ENCODE data around the gene TSPAN9. TPM values are rescaled to one million over a fixed set of nuclear protein-coding genes. Genes with fewer than 3 reads are reported as not detected.

TSPAN9 gene
- total RNA-seq, 1 experiment from 2014 or later, result 7.7 TPM

DNA sequence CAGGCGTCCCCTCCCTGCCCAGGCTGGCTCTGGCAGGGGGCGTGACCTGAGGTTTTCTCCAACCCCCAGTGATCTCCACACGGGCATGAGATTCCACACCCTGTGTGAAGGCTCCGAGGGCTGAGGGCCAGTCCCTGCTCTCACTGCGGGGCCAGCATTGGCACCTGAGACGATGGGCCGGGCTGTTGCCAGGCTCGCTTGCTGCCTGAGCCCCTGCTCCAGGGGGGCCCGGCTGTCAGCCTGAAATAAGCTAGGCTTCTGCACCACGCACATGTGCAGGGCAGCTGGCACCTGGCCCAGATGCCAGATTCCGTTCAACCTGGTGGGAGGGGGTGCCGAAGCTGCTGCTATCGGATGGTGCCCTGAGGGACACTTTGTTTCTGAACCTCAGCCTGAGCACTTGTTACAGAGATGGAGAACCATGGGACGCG is 217.3 kb downstream of the TSPAN9 start:
- in situ Hi-C loops (cut with HindIII; ENCODE audit: low pct_unique_long_range_greater_than_20kb, low sequenced_read_pairs), result no loop called here
- no peak overlapping the region for H3K27ac ChIP-seq (ENCODE audit: low read length)
- no peaks in the 10 kb centered on the region for H3K27me3 ChIP-seq (ENCODE audit: control insufficient read depth, insufficient read depth, low read length)

DNA sequence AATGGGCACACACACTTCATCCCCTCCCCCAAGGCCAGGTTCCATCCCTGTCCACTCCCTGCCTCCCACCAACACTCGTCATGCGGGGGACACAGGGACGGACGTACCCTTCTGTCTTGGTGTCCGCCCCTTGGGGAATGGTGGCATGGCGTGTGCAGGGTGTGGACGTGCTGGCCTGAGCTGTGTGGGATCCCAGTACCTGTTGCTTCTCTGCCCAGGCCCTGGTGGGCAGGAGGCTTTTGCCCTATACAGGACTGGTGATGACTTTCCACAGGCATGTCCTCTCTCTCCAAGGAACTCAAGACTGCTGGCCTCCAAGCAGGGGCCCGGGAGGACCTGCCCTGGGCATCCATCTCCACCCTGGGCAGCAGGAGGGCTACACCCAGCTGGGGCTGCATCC is 218.0 kb downstream of the TSPAN9 start:
- no TSS peak for BruUV-seq (replicated peaks)
- intact Hi-C loops (cut with micrococcal nuclease; ENCODE audit: unreplicated experiment), result no loop called here

More for the DNA sequence above, 217.3 kb downstream of the TSPAN9 start:
- Histone ChIP-seq H3K9me3 (ENCODE audit: control insufficient read depth, insufficient read depth, low read depth, low read length) (no peaks in the 10 kb centered on the region), H3K4me1 (ENCODE audit: control insufficient read depth, insufficient read depth, low read length) (no peaks in the 10 kb centered on the region), H3K36me3 (ENCODE audit: control insufficient read depth, insufficient read depth, low read length) (no peaks in the 10 kb centered on the region), H3K4me3 (ENCODE audit: low read depth in 2 of 2, low read length in 2 of 2) (no peak overlapping the region)
- intact Hi-C loops (cut with micrococcal nuclease; ENCODE audit: unreplicated experiment), result no loop called here
- no TSS peak for BruUV-seq (replicated peaks)
- ATAC-seq (no peak), DNase-seq (ENCODE audit: low read depth, low spot score) (no peak)
- ChIA-PET POLR2A (no interaction called here), CTCF (no interaction called here)
- TF ChIP-seq TCF7L2 (IDR thresholded peaks at IDR 0.05; ENCODE audit: low read depth, low read length), result no peak
- TF ChIP-seq, protein P1, sequence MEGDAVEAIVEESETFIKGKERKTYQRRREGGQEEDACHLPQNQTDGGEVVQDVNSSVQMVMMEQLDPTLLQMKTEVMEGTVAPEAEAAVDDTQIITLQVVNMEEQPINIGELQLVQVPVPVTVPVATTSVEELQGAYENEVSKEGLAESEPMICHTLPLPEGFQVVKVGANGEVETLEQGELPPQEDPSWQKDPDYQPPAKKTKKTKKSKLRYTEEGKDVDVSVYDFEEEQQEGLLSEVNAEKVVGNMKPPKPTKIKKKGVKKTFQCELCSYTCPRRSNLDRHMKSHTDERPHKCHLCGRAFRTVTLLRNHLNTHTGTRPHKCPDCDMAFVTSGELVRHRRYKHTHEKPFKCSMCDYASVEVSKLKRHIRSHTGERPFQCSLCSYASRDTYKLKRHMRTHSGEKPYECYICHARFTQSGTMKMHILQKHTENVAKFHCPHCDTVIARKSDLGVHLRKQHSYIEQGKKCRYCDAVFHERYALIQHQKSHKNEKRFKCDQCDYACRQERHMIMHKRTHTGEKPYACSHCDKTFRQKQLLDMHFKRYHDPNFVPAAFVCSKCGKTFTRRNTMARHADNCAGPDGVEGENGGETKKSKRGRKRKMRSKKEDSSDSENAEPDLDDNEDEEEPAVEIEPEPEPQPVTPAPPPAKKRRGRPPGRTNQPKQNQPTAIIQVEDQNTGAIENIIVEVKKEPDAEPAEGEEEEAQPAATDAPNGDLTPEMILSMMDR (IDR thresholded peaks at IDR 0.05), result no peak
- TF ChIP-seq, protein P2, sequence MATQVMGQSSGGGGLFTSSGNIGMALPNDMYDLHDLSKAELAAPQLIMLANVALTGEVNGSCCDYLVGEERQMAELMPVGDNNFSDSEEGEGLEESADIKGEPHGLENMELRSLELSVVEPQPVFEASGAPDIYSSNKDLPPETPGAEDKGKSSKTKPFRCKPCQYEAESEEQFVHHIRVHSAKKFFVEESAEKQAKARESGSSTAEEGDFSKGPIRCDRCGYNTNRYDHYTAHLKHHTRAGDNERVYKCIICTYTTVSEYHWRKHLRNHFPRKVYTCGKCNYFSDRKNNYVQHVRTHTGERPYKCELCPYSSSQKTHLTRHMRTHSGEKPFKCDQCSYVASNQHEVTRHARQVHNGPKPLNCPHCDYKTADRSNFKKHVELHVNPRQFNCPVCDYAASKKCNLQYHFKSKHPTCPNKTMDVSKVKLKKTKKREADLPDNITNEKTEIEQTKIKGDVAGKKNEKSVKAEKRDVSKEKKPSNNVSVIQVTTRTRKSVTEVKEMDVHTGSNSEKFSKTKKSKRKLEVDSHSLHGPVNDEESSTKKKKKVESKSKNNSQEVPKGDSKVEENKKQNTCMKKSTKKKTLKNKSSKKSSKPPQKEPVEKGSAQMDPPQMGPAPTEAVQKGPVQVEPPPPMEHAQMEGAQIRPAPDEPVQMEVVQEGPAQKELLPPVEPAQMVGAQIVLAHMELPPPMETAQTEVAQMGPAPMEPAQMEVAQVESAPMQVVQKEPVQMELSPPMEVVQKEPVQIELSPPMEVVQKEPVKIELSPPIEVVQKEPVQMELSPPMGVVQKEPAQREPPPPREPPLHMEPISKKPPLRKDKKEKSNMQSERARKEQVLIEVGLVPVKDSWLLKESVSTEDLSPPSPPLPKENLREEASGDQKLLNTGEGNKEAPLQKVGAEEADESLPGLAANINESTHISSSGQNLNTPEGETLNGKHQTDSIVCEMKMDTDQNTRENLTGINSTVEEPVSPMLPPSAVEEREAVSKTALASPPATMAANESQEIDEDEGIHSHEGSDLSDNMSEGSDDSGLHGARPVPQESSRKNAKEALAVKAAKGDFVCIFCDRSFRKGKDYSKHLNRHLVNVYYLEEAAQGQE (IDR thresholded peaks at IDR 0.05; ENCODE audit: insufficient read depth in 1 of 2, low read depth in 2 of 2, low read length in 1 of 2), result no peak
- no peak for TF ChIP-seq SIN3A (IDR thresholded peaks at IDR 0.05; ENCODE audit: borderline replicate concordance, insufficient read depth, low read depth, low read length)
- TF ChIP-seq POLR2AphosphoS5 (IDR thresholded peaks at IDR 0.05; ENCODE audit: low read depth, low read length), result no peak

More for the DNA sequence above, 218.0 kb downstream of the TSPAN9 start:
- POLR2A ChIA-PET, result no interaction called here
- Histone ChIP-seq H3K36me3 (ENCODE audit: control insufficient read depth, insufficient read depth, low read length) (no peaks in the 10 kb centered on the region), H3K9me3 (ENCODE audit: control insufficient read depth, insufficient read depth, low read depth, low read length) (no peaks in the 10 kb centered on the region), H3K27me3 (ENCODE audit: control insufficient read depth, insufficient read depth, low read length) (no peaks in the 10 kb centered on the region), H3K27ac (ENCODE audit: low read length) (no peak overlapping the region), H3K4me1 (ENCODE audit: control insufficient read depth, insufficient read depth, low read length) (peaks cover 3% of the 10 kb centered on the region; the same call in 1 of the 2 replicates), H3K4me3 (ENCODE audit: low read depth in 2 of 2, low read length in 2 of 2) (no peak overlapping the region)
- TF ChIP-seq SIN3A (IDR thresholded peaks at IDR 0.05; ENCODE audit: borderline replicate concordance, insufficient read depth, low read depth, low read length) (no peak), TCF7L2 (IDR thresholded peaks at IDR 0.05; ENCODE audit: low read depth, low read length) (no peak), POLR2AphosphoS5 (IDR thresholded peaks at IDR 0.05; ENCODE audit: low read depth, low read length) (no peak)
- TF ChIP-seq, protein P1 (IDR thresholded peaks at IDR 0.05), result no peak
- TF ChIP-seq, protein P2 (IDR thresholded peaks at IDR 0.05; ENCODE audit: insufficient read depth in 1 of 2, low read depth in 2 of 2, low read length in 1 of 2), result no peak
- DNase-seq (ENCODE audit: low read depth, low spot score), result no peak
- in situ Hi-C loops (cut with HindIII; ENCODE audit: low pct_unique_long_range_greater_than_20kb, low sequenced_read_pairs), result no loop called here
- no peak for ATAC-seq
- CTCF ChIA-PET, result no interaction called here
